Subcutaneous adipose tissue (tissue), 4 donors: ENCODE data around the gene TMEM74B. TPM values are rescaled to one million over a fixed set of nuclear protein-coding genes. Genes with fewer than 3 reads are reported as not detected.

Source experiments
- total RNA-seq, 4 donors: library from RNA; depleted of rRNA; stranded (reverse); fragments of >200 nt; gene quantifications; one replicate each; pipeline ENCODE4 v1.1.0, GENCODE V29; 2016
- TF ChIP-seq, protein P1 (sequence below): fragments of 450-650 bp; IDR thresholded peaks from one replicate; pipeline ENCODE4 v1.5.1; 2016; ENCODE audit warnings: low read depth, mild to moderate bottlenecking, control low read depth, antibody characterized with exemption, moderate library complexity

Gene TMEM74B
- total RNA-seq, 4 donors from 2014 or later, result 1.1 to 2.1 TPM; not detected in 2

DNA sequence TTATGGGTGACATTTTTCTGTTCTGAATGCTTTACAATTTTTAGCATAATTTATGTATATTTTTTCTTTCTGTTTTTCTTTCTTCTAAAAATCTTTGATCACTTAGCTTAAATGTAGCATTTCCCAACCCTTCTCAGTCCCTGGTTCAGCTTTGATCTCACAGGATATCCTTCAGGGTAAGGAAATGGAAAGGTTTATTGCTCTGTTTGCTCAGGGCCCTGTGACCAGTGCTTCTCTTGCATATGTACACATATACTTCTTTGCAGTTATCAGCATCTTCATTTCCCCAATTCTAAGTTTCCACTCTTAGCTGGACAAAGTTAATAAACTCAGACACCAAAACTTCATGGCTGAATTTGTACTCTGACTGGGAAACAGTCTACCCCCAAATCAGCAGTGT, 30.6 kb downstream of the TMEM74B start:
- TF ChIP-seq, protein P1, sequence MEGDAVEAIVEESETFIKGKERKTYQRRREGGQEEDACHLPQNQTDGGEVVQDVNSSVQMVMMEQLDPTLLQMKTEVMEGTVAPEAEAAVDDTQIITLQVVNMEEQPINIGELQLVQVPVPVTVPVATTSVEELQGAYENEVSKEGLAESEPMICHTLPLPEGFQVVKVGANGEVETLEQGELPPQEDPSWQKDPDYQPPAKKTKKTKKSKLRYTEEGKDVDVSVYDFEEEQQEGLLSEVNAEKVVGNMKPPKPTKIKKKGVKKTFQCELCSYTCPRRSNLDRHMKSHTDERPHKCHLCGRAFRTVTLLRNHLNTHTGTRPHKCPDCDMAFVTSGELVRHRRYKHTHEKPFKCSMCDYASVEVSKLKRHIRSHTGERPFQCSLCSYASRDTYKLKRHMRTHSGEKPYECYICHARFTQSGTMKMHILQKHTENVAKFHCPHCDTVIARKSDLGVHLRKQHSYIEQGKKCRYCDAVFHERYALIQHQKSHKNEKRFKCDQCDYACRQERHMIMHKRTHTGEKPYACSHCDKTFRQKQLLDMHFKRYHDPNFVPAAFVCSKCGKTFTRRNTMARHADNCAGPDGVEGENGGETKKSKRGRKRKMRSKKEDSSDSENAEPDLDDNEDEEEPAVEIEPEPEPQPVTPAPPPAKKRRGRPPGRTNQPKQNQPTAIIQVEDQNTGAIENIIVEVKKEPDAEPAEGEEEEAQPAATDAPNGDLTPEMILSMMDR, result no peak

DNA sequence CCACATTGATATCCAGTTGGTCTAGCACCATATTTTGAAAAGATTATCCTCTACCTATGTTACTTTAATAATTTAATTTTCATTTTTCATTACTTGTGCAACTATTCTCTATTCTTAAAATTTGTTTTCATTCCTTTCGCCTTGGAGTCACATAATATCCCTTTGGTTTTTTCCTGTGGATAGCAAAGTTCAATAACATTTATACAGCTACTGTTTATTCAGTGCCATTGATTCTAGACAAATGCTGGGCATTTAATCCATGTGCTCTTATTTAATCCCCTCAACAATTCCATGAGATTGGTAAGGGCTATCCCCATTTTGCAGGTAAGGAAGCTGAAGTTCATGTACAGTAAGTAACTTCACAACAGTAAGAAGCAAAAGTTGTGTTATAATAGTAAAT, 33.8 kb downstream of the TMEM74B start:
- TF ChIP-seq, protein P1, result no peak

DNA sequence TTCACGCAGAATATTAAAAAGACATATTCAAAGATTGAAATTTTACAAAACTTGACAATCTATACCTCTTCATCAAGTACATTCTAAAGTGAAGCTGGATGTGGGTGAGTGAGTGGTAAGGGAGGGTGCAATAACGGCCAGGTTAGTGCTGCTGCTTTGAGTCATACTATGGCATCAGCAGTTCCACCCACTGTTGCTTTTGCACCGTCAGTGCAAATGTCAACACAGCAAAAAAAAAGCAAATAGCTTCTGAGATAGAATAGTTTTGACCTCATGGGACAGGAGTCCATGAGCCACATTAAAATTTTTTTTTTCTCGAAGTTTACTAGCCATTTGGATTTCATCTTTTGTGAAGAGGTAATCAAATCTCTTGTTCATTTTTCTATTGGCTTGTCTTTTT, 34.6 kb downstream of the TMEM74B start:
- TF ChIP-seq, protein P1, result no peak

DNA sequence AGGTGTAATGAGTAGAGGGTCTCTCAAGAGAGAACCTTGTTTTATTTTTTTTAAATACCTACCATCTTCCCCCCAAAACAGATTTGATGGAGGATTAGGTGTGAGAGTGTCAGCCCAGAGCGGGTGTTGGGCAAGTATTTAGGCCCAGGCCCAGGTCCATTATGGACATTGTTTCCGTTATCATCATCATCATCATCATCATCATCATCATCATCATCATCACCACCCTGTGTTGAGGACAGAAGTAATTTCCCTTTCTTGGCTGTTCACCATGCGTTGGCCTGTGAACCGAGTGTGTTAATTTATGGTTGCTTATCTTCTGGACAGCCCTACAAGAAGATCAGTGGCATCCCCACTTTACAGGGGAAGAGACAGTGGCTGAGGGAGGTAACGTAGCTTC, 37.8 kb downstream of the TMEM74B start:
- TF ChIP-seq, protein P1, result no peak

DNA sequence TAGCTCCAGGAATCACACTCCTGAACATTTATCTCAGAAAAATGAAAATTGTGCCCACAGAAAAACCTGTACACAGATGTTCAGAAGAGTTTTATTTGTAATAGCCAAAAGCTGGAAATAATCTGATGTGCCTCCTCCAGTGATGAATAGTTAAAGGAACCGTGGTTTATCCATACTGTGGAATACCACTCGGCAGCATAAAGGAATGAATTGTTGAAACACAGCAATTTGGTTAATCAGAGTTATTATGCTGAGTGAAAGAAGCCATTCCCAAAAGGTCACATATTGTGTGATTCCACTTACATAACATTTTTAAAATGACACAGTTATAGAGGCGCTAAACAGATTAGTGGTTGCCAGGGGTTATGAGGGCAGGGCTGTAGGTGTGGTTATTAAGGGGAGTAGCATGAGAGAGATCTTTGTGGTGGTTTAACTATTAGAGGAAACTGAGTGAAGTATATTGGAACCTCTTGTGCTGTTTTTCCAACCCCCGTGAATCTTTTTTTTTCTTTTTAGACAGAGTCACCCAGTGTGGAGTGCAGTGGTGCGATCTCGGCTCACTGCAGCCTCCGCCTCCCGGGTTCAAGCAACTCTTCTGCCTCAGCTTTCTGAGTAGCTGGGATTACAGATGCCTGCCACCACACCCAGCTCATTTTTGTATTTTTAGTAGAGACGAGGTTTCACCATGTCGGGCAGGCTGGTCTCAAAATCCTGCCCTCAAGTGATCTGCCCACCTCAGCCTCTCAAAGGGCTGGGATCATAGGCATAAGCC, 40.2 kb downstream of the TMEM74B start:
- TF ChIP-seq, protein P1, result no peak

DNA sequence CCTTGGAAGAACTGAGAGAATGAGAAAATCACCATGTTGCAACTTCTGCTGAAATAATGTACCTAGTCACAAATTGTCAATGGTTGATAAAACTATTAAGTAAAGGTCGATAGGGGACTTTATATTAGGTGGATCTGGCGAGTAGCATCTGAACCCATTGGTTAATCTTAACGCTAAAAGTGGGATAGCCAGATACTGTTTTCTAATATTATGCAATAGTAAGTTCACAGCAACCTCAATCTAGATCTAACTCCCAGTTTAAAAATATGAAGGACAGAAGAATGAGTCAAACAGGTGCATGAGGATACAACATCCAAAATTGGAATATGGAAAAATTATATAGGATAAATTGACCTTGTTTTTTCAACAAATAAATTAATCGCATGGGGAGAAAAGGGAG, 47.5 kb downstream of the TMEM74B start:
- TF ChIP-seq, protein P1, result no peak

DNA sequence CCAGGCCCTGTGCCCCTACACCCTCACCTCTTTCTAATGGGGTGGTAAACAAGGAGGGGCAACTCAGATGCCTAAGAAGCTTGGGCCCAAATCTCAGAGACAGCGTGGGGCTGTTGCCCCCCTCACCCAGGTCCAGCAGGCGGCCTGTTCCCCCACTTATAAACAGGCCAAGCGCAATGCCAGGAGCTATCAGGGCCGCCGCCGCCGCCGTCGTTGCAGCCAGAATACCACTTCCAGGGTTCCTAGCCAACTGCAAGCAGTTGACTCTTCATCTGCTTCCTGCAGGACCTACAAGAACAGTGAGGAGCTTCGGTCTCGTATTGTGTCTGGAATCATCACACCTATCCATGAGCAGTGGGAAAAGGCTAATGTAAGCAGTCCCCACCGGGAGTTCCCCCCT, 49.9 kb downstream of the TMEM74B start:
- TF ChIP-seq, protein P1, result no peak
